Measurements from ENCODE around the gene NR1H3. TPM values are rescaled to one million over a fixed set of nuclear protein-coding genes. Genes with fewer than 3 reads are reported as not detected.
A peak's percentile ranks its signal among the peaks of the same experiment; 100 is the strongest.

Gene NR1H3
- total RNA-seq, 1 donor from 2014 or later: 61.2 TPM

GRCh38 chr11:47243454-47243853 lies 14.3 kb upstream of the NR1H3 start:
- TF ChIP-seq, protein P1, sequence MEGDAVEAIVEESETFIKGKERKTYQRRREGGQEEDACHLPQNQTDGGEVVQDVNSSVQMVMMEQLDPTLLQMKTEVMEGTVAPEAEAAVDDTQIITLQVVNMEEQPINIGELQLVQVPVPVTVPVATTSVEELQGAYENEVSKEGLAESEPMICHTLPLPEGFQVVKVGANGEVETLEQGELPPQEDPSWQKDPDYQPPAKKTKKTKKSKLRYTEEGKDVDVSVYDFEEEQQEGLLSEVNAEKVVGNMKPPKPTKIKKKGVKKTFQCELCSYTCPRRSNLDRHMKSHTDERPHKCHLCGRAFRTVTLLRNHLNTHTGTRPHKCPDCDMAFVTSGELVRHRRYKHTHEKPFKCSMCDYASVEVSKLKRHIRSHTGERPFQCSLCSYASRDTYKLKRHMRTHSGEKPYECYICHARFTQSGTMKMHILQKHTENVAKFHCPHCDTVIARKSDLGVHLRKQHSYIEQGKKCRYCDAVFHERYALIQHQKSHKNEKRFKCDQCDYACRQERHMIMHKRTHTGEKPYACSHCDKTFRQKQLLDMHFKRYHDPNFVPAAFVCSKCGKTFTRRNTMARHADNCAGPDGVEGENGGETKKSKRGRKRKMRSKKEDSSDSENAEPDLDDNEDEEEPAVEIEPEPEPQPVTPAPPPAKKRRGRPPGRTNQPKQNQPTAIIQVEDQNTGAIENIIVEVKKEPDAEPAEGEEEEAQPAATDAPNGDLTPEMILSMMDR (IDR thresholded peaks at IDR 0.05; ENCODE audit: unreplicated experiment): no peak
- Mint-ChIP-seq H3K27me3 (ENCODE audit: unreplicated experiment) (peaks cover 10% of the 10 kb centered on the region), H3K9me3 (ENCODE audit: unreplicated experiment) (no peaks in the 10 kb centered on the region), H3K36me3 (ENCODE audit: low read depth, unreplicated experiment) (peaks cover 51% of the 10 kb centered on the region), H3K27ac (ENCODE audit: unreplicated experiment) (no peak overlapping the region), H3K4me1 (ENCODE audit: unreplicated experiment) (peaks cover 8% of the 10 kb centered on the region), H3K4me3 (ENCODE audit: unreplicated experiment) (peak overlapping the region; percentile 18)
- DNase-seq (ENCODE audit: low spot score): no peak

DNA sequence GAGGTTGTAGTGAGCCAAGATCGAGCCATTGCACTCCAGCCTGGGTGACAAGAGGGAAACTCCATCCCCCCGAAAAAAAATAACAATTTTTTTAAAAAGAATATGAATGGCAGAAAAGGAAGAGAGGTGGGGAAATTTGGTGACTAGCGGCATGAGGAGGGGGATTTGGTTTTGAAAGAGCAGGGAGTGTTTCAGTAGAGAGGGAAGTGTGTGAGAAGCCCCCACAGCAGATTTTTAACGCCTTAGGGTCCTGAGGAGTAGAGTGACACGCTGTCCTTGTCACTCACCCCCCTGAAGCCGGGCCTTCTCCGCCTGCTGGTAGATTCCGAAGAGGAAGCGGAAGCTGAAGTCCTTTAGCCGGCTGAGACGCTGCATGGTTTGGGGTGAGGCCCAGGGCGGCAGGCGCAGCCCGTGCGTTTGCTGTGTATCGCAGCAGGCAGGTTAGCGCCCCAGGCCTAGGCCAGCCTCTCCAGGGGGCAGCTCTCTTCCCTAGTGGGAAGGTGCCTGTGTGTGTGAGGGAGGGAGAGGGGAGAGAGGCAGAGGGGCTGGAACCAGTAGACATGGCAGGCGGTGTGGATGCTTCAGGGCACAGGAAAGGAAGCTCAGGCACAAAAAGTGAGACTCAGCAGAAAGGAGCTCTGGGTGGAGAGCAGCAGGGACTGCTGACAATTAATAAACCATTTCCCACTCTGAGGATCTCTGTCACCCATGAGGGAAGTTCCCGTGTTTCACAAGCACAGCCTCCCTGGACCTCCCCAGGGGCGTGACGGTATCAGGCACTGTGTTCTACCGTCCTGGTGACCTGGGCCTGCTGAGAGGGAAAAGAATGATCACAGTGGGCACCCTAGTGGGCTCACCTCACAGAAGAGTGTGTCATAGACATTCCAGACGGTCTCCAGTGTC lies 13.1 kb upstream of the NR1H3 start:
- Mint-ChIP-seq H3K27me3 (ENCODE audit: unreplicated experiment) (peaks cover 9% of the 10 kb centered on the region), H3K4me1 (ENCODE audit: unreplicated experiment) (peaks cover 19% of the 10 kb centered on the region), H3K9me3 (ENCODE audit: unreplicated experiment) (no peaks in the 10 kb centered on the region), H3K4me3 (ENCODE audit: unreplicated experiment) (no peak overlapping the region), H3K27ac (ENCODE audit: unreplicated experiment) (no peak overlapping the region), H3K36me3 (ENCODE audit: low read depth, unreplicated experiment) (peaks cover 47% of the 10 kb centered on the region)
- no peak for DNase-seq (ENCODE audit: low spot score)
- TF ChIP-seq, protein P1 (IDR thresholded peaks at IDR 0.05; ENCODE audit: unreplicated experiment): no peak

- TF ChIP-seq, protein P1 (IDR thresholded peaks at IDR 0.05; ENCODE audit: unreplicated experiment): no peak
- Mint-ChIP-seq H3K27ac (ENCODE audit: unreplicated experiment) (no peak overlapping the region), H3K27me3 (ENCODE audit: unreplicated experiment) (peaks cover 9% of the 10 kb centered on the region), H3K36me3 (ENCODE audit: low read depth, unreplicated experiment) (peaks cover 41% of the 10 kb centered on the region), H3K4me3 (ENCODE audit: unreplicated experiment) (no peak overlapping the region), H3K9me3 (ENCODE audit: unreplicated experiment) (no peaks in the 10 kb centered on the region), H3K4me1 (ENCODE audit: unreplicated experiment) (peaks cover 21% of the 10 kb centered on the region)
- no peak for DNase-seq (ENCODE audit: low spot score)
Observed at GRCh38 chr11:47245611-47246357, 12.0 kb upstream of the NR1H3 start.

DNA sequence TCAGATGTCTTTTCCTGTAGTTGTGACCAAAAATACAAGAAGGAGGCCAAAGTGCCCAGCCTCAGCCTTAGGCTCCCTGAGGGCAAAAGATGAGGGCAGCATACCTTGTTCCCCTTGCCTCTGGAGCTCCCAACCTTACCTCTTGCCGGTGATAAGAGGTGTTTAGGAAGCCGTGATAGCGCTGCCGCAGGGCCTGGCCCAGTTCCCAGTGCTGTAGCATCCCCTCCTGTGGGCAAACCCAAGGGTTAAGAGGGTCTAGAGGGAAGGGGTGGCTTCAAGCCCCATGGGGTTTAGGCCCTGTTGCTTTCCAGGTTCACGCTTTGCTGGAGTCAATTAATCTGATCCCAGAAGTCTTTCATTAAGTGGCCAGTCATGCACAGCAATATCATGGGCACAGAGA lies 10.3 kb upstream of the NR1H3 start:
- no peak overlapping the region for H3K4me3 Mint-ChIP-seq (ENCODE audit: unreplicated experiment)
- H3K27ac Mint-ChIP-seq (ENCODE audit: unreplicated experiment): no peak overlapping the region
- TF ChIP-seq, protein P1 (IDR thresholded peaks at IDR 0.05; ENCODE audit: unreplicated experiment): no peak
- peaks cover 7% of the 10 kb centered on the region for H3K27me3 Mint-ChIP-seq (ENCODE audit: unreplicated experiment)
- DNase-seq (ENCODE audit: low spot score): no peak
- peaks cover 18% of the 10 kb centered on the region for H3K4me1 Mint-ChIP-seq (ENCODE audit: unreplicated experiment)
- no peaks in the 10 kb centered on the region for H3K9me3 Mint-ChIP-seq (ENCODE audit: unreplicated experiment)
- peaks cover 24% of the 10 kb centered on the region for H3K36me3 Mint-ChIP-seq (ENCODE audit: low read depth, unreplicated experiment)
